HEK293 (cell line): Measurements from ENCODE around the gene CDH23.

Experiments
- CTCF ChIA-PET: fragments of 350-600 bp; formaldehyde crosslinking; extraction: SDS; loops from one replicate; lab custom pipeline; 2021; ENCODE audit warnings: antibody characterized with exemption; lab: Yijun Ruan, JAX
- POLR2A ChIA-PET: fragments of 300-600 bp; formaldehyde crosslinking; extraction: SDS; loops from one replicate; lab custom pipeline; 2020; ENCODE audit warnings: antibody characterized with exemption, inconsistent platforms; lab: Yijun Ruan, JAX
- H3K27ac ChIP-seq: fragments of 200-500 bp; sonication (Bioruptor generic); 2 replicates; pipeline ENCODE4 v1.5.1; 2014; ENCODE audit warnings: low read depth, low read length, control low read depth, inconsistent platforms; ENCODE audit errors: extremely low read depth
- H3K36me3 ChIP-seq, 2 experiments: fragments of 200-500 bp in 1 of 2; sonication (Bioruptor generic) in 1 of 2; 1 replicate in 1 of 2; 2 replicates in 1 of 2; pipeline ENCODE4 v1.5.1; 2014 to 2017; ENCODE audit warnings: inconsistent platforms in 2 of 2, low read length in 2 of 2; ENCODE audit not compliant: control insufficient read depth in 2 of 2, insufficient read depth in 1 of 2
- H3K4me1 ChIP-seq: fragments of 200-500 bp; sonication (Bioruptor generic); 2 replicates; pipeline ENCODE4 v1.5.1; 2014; ENCODE audit warnings: mild to moderate bottlenecking, low read length, inconsistent platforms; ENCODE audit not compliant: control insufficient read depth, insufficient read depth
- H3K4me3 ChIP-seq: 2 replicates; pipeline ENCODE4 v1.5.1; 2011; ENCODE audit warnings: low read depth, mild to moderate bottlenecking, control low read depth, low read length, moderate library complexity
- H3K9me3 ChIP-seq: fragments of 200-500 bp; sonication (Bioruptor generic); 2 replicates; pipeline ENCODE4 v1.5.1; 2014; ENCODE audit warnings: low read depth, low read length, inconsistent platforms; ENCODE audit not compliant: control insufficient read depth, insufficient read depth
- MYNN ChIP-seq: fragments of 450-650 bp; formaldehyde crosslinking; IDR thresholded peaks from 2 replicates; pipeline ENCODE4 v1.5.1; 2016; ENCODE audit warnings: missing biosample characterization, missing genetic modification characterization, borderline replicate concordance
- ZBTB21 ChIP-seq: fragments of 450-650 bp; formaldehyde crosslinking; IDR thresholded peaks from 2 replicates; pipeline ENCODE4 v1.5.1; 2017; ENCODE audit warnings: missing biosample characterization, missing genetic modification characterization
- ZNF140 ChIP-seq: fragments of 450-650 bp; formaldehyde crosslinking; IDR thresholded peaks from 2 replicates; pipeline ENCODE4 v1.5.1; 2016; ENCODE audit warnings: missing biosample characterization, missing genetic modification characterization
- ZNF214 ChIP-seq: fragments of 450-650 bp; formaldehyde crosslinking; IDR thresholded peaks from 2 replicates; pipeline ENCODE4 v1.5.1; 2017; ENCODE audit warnings: missing biosample characterization, mild to moderate bottlenecking, missing genetic modification characterization, borderline replicate concordance
- ZNF350 ChIP-seq: fragments of 450-650 bp; formaldehyde crosslinking; IDR thresholded peaks from 2 replicates; pipeline ENCODE4 v1.5.0; 2017; ENCODE audit warnings: missing biosample characterization, mild to moderate bottlenecking, missing genetic modification characterization
- ZNF354C ChIP-seq: fragments of 450-650 bp; formaldehyde crosslinking; IDR thresholded peaks from 2 replicates; pipeline ENCODE4 v1.5.1; 2016; ENCODE audit warnings: missing biosample characterization, missing genetic modification characterization, low read depth, borderline replicate concordance
- ZNF48 ChIP-seq: fragments of 450-650 bp; formaldehyde crosslinking; IDR thresholded peaks from 2 replicates; pipeline ENCODE4 v1.5.1; 2016; ENCODE audit warnings: missing biosample characterization, missing genetic modification characterization
- ZNF658 ChIP-seq: fragments of 450-650 bp; formaldehyde crosslinking; IDR thresholded peaks from 2 replicates; pipeline ENCODE4; 2016; ENCODE audit warnings: missing biosample characterization, missing genetic modification characterization
- ZNF677 ChIP-seq: fragments of 450-650 bp; IDR thresholded peaks from 2 replicates; pipeline ENCODE4 v1.5.0; 2018; ENCODE audit warnings: missing biosample characterization, mild to moderate bottlenecking, missing genetic modification characterization, moderate library complexity
- ZNF692 ChIP-seq: fragments of 450-650 bp; formaldehyde crosslinking; IDR thresholded peaks from 2 replicates; pipeline ENCODE4 v1.5.1; 2016; ENCODE audit warnings: missing biosample characterization, missing genetic modification characterization
- ZNF843 ChIP-seq: fragments of 450-650 bp; formaldehyde crosslinking; IDR thresholded peaks from 2 replicates; pipeline ENCODE4 v1.5.1; 2016; ENCODE audit warnings: missing biosample characterization, missing genetic modification characterization
- ZSCAN23 ChIP-seq: fragments of 450-650 bp; formaldehyde crosslinking; IDR thresholded peaks from 2 replicates; pipeline ENCODE4 v1.5.1; 2016; ENCODE audit warnings: missing biosample characterization, missing genetic modification characterization
- TF ChIP-seq, protein P1 (sequence below): fragments of 450-650 bp; formaldehyde crosslinking; conservative IDR thresholded peaks from 2 replicates; pipeline ENCODE4 v1.5.1; 2016; ENCODE audit warnings: low read depth, missing biosample characterization, missing genetic modification characterization
- TF ChIP-seq, protein P2 (sequence below): fragments of 450-650 bp; formaldehyde crosslinking; IDR thresholded peaks from 2 replicates; pipeline ENCODE4 v1.5.1; 2017; ENCODE audit warnings: missing biosample characterization, missing genetic modification characterization
- TF ChIP-seq, protein P3 (sequence below): fragments of 450-650 bp; formaldehyde crosslinking; IDR thresholded peaks from 2 replicates; pipeline ENCODE4 v1.5.1; 2017; ENCODE audit warnings: missing biosample characterization, missing genetic modification characterization

The CDH23 gene

DNA sequence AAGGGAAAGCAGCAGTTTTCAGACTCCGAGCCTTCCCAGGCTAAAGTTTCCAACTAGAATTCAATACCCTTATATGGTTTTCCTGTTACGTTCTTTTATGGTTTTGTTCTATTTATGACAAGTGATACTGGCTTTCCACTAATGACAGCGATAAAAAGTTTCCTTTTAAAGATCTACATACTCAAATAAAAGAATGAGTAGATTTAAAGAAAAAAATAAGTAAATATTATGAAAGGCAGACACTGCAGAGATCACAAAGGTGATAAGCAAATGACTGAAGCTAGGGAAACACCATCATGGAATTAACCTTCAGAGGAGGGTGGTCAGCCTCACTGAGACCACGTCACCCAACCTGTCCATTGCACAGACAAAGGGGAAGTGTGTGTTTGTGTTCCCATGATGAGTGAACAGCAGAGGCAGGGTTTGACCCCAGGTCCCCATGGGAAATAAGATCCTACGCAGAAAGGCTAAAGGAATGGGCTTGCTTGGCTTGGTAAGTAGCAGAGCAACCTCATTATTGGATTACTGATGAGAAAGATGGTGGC is 372.6 kb downstream of the CDH23 start:
- POLR2A ChIA-PET, result no interaction called here

GRCh38 chr10:71770255-71770654 is 373.5 kb downstream of the CDH23 start:
- Histone ChIP-seq H3K4me1 (no peaks in the 10 kb centered on the region; the same call in 1 of the 2 replicates), H3K4me3 (no peak overlapping the region), H3K36me3 (no peaks in the 10 kb centered on the region), H3K27ac (no peak overlapping the region), H3K9me3 (no peaks in the 10 kb centered on the region)
- ChIA-PET POLR2A (no interaction called here), CTCF (no interaction called here)
- no peak for TF ChIP-seq ZNF658 (tag by site-specific recombination)

More for the DNA sequence above, 372.6 kb downstream of the CDH23 start:
- no peak for TF ChIP-seq ZBTB21 (tag by site-specific recombination)
- Histone ChIP-seq H3K9me3 (no peaks in the 10 kb centered on the region), H3K27ac (no peak overlapping the region), H3K4me3 (no peak overlapping the region), H3K36me3 (no peaks in the 10 kb centered on the region), H3K4me1 (no peaks in the 10 kb centered on the region; the same call in 1 of the 2 replicates)
- CTCF ChIA-PET, result no interaction called here

- no peaks in the 10 kb centered on the region for H3K9me3 ChIP-seq
- no peak for TF ChIP-seq ZNF692 (tag by site-specific recombination)
- TF ChIP-seq ZNF214 (tag by site-specific recombination), result no peak
- TF ChIP-seq ZNF354C (tag by site-specific recombination), result no peak
- TF ChIP-seq MYNN (tag by site-specific recombination), result no peak
- H3K4me1 ChIP-seq, result no peaks in the 10 kb centered on the region; the same call in 1 of the 2 replicates
- no peaks in the 10 kb centered on the region for H3K36me3 ChIP-seq
- no peak overlapping the region for H3K27ac ChIP-seq
- POLR2A ChIA-PET, result no interaction called here
- CTCF ChIA-PET, result no interaction called here
- H3K4me3 ChIP-seq, result no peak overlapping the region
Measured at GRCh38 chr10:71770789-71771188, 374.1 kb downstream of the CDH23 start.

- CTCF ChIA-PET, result no interaction called here
- no peaks in the 10 kb centered on the region; the same call in 1 of the 2 replicates for H3K4me1 ChIP-seq
- POLR2A ChIA-PET, result no interaction called here
- no peaks in the 10 kb centered on the region for H3K9me3 ChIP-seq
- no peak overlapping the region for H3K4me3 ChIP-seq
- H3K27ac ChIP-seq, result no peak overlapping the region
- TF ChIP-seq ZNF48 (tag by site-specific recombination) (no peak), ZNF843 (tag by site-specific recombination) (no peak), ZNF677 (tag by site-specific recombination) (no peak), ZNF140 (tag by site-specific recombination) (no peak), ZSCAN23 (tag by site-specific recombination) (no peak), ZNF350 (no peak)
- TF ChIP-seq, protein P1, sequence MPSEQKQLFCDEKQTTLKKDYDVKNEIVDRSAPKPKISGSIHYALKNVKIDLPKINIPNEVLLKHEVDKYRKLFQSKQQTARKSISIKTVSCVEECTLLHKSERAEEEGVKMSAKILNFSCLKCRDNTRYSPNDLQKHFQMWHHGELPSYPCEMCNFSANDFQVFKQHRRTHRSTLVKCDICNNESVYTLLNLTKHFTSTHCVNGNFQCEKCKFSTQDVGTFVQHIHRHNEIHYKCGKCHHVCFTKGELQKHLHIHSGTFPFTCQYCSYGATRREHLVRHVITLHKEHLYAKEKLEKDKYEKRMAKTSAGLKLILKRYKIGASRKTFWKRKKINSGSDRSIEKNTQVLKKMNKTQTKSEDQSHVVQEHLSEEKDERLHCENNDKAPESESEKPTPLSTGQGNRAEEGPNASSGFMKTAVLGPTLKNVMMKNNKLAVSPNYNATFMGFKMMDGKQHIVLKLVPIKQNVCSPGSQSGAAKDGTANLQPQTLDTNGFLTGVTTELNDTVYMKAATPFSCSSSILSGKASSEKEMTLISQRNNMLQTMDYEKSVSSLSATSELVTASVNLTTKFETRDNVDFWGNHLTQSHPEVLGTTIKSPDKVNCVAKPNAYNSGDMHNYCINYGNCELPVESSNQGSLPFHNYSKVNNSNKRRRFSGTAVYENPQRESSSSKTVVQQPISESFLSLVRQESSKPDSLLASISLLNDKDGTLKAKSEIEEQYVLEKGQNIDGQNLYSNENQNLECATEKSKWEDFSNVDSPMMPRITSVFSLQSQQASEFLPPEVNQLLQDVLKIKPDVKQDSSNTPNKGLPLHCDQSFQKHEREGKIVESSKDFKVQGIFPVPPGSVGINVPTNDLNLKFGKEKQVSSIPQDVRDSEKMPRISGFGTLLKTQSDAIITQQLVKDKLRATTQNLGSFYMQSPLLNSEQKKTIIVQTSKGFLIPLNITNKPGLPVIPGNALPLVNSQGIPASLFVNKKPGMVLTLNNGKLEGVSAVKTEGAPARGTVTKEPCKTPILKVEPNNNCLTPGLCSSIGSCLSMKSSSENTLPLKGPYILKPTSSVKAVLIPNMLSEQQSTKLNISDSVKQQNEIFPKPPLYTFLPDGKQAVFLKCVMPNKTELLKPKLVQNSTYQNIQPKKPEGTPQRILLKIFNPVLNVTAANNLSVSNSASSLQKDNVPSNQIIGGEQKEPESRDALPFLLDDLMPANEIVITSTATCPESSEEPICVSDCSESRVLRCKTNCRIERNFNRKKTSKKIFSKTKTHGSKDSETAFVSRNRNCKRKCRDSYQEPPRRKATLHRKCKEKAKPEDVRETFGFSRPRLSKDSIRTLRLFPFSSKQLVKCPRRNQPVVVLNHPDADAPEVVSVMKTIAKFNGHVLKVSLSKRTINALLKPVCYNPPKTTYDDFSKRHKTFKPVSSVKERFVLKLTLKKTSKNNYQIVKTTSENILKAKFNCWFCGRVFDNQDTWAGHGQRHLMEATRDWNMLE (tag by site-specific recombination), result no peak
- TF ChIP-seq, protein P2, sequence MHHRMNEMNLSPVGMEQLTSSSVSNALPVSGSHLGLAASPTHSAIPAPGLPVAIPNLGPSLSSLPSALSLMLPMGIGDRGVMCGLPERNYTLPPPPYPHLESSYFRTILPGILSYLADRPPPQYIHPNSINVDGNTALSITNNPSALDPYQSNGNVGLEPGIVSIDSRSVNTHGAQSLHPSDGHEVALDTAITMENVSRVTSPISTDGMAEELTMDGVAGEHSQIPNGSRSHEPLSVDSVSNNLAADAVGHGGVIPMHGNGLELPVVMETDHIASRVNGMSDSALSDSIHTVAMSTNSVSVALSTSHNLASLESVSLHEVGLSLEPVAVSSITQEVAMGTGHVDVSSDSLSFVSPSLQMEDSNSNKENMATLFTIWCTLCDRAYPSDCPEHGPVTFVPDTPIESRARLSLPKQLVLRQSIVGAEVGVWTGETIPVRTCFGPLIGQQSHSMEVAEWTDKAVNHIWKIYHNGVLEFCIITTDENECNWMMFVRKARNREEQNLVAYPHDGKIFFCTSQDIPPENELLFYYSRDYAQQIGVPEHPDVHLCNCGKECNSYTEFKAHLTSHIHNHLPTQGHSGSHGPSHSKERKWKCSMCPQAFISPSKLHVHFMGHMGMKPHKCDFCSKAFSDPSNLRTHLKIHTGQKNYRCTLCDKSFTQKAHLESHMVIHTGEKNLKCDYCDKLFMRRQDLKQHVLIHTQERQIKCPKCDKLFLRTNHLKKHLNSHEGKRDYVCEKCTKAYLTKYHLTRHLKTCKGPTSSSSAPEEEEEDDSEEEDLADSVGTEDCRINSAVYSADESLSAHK (tag by site-specific recombination), result no peak
- TF ChIP-seq, protein P3, sequence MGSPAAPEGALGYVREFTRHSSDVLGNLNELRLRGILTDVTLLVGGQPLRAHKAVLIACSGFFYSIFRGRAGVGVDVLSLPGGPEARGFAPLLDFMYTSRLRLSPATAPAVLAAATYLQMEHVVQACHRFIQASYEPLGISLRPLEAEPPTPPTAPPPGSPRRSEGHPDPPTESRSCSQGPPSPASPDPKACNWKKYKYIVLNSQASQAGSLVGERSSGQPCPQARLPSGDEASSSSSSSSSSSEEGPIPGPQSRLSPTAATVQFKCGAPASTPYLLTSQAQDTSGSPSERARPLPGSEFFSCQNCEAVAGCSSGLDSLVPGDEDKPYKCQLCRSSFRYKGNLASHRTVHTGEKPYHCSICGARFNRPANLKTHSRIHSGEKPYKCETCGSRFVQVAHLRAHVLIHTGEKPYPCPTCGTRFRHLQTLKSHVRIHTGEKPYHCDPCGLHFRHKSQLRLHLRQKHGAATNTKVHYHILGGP, result no peak
- H3K36me3 ChIP-seq, result no peaks in the 10 kb centered on the region
Measured at GRCh38 chr10:71771204-71771603, 374.5 kb downstream of the CDH23 start.
